Measurements from ENCODE around the gene MEIS2.

GRCh38 chr15:37032091-37032775 is 68.1 kb downstream of the MEIS2 start:
- TF ChIP-seq EZH2 (IDR thresholded peaks at IDR 0.05; ENCODE audit: low read length, unreplicated experiment) = no peak
- TF ChIP-seq CTCF (conservative IDR thresholded peaks at IDR 0.05; ENCODE audit: low read depth, low read length) = no peak
